ENCODE results near the gene IQCN. TPM values are rescaled to one million over a fixed set of nuclear protein-coding genes. Genes with fewer than 3 reads are reported as not detected.

Gene IQCN
- total RNA-seq, 4 donors from 2014 or later: 0.20 to 0.61 (median 0.39) TPM

DNA sequence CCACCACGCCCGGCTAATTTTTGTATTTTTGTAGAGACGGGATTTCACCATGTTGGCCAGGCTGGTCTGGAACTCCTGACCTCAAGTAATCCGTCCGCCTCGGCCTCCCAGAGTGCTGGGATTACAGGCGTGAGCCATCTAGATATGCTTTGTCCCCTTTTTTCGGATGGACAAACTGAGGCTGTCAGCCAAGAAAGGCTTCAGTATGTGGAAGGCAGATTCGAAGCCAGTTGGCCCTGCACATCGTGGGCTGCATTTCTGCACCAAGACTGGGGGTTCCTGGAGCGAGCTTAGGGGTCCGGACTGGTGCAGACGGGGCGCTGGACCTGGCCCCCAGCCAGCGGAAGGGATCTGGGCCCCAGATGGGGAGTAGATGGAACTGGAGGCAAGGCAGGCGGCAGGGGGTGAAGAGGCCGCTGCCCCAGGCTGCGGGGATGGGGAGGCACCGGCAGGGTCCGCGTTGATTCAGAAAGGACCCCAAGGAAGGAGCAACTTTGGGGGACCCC is 16.8 kb upstream of the IQCN start:
- H3K27me3 ChIP-seq: no peaks in the 10 kb centered on the region
- DNase-seq: no peak

DNA sequence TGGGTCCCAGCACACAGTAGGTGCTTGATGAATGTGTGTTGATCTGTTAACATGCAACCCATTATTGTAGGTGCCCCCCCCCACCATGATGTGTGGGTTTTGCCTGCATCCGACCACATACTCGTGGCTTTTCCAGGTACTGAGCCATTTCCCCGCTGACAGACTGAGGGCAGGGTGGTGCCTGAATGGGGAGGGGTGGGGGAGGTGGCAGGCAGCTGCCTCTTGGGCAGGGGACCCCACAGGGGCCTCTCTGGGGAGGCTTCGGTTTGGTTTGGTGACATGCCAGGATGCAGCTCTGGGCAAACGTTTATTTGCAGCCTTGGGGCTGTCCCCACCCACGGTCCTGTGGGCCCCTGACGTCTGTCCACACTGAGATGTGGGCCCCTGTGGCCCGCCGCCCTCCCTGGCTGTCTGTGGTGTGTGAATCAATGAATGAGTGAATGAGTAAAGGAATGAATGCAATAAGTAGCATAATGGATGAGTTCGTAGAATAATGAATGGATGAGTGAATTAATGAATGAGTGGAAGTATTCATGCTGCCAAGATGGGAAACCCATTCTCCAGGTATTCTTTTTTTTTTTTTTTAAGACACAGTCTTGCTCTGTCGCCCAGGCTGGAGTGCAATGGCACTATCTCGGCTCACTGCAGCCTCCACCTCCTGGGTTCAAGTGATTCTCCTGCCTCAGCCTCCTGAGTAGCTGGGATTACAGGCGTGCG is 16.2 kb upstream of the IQCN start:
- no peaks in the 10 kb centered on the region for H3K27me3 ChIP-seq
- TF ChIP-seq, protein P1, sequence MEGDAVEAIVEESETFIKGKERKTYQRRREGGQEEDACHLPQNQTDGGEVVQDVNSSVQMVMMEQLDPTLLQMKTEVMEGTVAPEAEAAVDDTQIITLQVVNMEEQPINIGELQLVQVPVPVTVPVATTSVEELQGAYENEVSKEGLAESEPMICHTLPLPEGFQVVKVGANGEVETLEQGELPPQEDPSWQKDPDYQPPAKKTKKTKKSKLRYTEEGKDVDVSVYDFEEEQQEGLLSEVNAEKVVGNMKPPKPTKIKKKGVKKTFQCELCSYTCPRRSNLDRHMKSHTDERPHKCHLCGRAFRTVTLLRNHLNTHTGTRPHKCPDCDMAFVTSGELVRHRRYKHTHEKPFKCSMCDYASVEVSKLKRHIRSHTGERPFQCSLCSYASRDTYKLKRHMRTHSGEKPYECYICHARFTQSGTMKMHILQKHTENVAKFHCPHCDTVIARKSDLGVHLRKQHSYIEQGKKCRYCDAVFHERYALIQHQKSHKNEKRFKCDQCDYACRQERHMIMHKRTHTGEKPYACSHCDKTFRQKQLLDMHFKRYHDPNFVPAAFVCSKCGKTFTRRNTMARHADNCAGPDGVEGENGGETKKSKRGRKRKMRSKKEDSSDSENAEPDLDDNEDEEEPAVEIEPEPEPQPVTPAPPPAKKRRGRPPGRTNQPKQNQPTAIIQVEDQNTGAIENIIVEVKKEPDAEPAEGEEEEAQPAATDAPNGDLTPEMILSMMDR (IDR thresholded peaks at IDR 0.05 in 4 of 5, conservative IDR thresholded peaks at IDR 0.05 in 1 of 5): no peak
- TF ChIP-seq POLR2A (IDR thresholded peaks at IDR 0.05): no peak
- no peak for DNase-seq
- H3K36me3 ChIP-seq: no peaks in the 10 kb centered on the region
- no peaks in the 10 kb centered on the region for H3K9me3 ChIP-seq
- H3K27ac ChIP-seq: peak overlapping the region; percentile 86 to 98 (median 93)
- in situ Hi-C loops (cut with MboI; ENCODE audit: low sequenced_read_pairs in 4 of 4): no loop called here
- H3K4me3 ChIP-seq: no peak overlapping the region
- H3K4me1 ChIP-seq: peaks cover 5 to 9% of the 10 kb centered on the region in 2 donors
- no peak for ATAC-seq
- intact Hi-C loops (cut with DNase I; ENCODE audit: low total_unique reads): no loop called here

More for the DNA sequence above, 16.8 kb upstream of the IQCN start:
- intact Hi-C loops (cut with DNase I; ENCODE audit: low total_unique reads): no loop called here
- Histone ChIP-seq H3K36me3 (no peaks in the 10 kb centered on the region), H3K4me3 (peak overlapping the region; percentile 67 to 88 (median 74)), H3K9me3 (no peaks in the 10 kb centered on the region), H3K4me1 (peaks cover 5 to 9% of the 10 kb centered on the region in 2 donors), H3K27ac (peak overlapping the region; percentile 86 to 98 (median 93))
- no peak for ATAC-seq
- TF ChIP-seq POLR2A (IDR thresholded peaks at IDR 0.05): no peak
- TF ChIP-seq, protein P1 (IDR thresholded peaks at IDR 0.05 in 4 of 5, conservative IDR thresholded peaks at IDR 0.05 in 1 of 5): no peak
- in situ Hi-C loops (cut with MboI; ENCODE audit: low sequenced_read_pairs in 4 of 4): no loop called here

DNA sequence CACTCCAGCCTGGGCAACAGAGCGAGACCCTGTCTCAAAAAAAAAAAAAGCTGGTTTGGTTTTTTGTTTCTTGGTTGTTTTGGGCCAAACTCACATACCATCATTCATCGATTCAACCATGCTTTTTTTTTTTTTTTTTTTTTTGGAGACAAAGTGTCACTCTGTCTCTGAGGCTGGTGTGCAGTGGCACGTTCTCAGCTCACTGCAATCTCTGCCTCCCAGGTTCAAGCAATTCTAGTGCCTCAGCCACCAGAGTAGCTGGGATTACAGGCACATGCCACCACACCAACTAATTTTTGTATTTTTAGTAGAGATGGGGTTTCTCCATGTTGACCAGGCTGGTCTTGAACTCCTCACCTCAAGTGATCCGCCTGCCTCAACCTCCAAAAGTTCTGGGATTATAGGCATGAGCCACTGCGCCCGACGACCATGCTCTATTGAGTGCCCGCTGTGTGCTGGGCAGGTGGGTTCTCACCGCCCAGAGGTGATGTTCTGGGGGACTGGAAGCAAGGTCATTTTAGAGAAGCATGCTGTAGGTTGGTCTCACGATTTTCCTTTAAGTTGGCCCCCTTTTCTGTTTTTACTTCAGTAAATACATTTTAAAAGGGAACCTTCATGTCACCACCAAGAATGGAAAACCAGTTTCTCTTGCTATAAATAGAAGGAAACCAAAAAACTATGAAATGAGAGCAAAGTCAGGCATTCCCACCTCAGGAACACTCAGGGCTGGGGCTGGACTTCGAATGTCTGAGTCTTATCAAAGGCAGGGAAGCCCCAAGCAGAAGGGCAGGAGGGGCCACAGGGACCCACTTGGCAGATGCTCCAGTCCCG is 15.4 kb upstream of the IQCN start:
- intact Hi-C loops (cut with DNase I; ENCODE audit: low total_unique reads): no loop called here
- Histone ChIP-seq H3K9me3 (no peaks in the 10 kb centered on the region), H3K36me3 (no peaks in the 10 kb centered on the region), H3K4me3 (no peak overlapping the region), H3K27me3 (no peaks in the 10 kb centered on the region), H3K4me1 (peaks cover 5 to 9% of the 10 kb centered on the region in 2 donors), H3K27ac (peak overlapping the region; percentile 86 to 98 (median 93))
- ATAC-seq: no peak
- in situ Hi-C loops (cut with MboI; ENCODE audit: low sequenced_read_pairs in 4 of 4): no loop called here
- no peak for DNase-seq
- TF ChIP-seq, protein P1 (IDR thresholded peaks at IDR 0.05 in 4 of 5, conservative IDR thresholded peaks at IDR 0.05 in 1 of 5): no peak
- TF ChIP-seq POLR2A (IDR thresholded peaks at IDR 0.05): no peak

DNA sequence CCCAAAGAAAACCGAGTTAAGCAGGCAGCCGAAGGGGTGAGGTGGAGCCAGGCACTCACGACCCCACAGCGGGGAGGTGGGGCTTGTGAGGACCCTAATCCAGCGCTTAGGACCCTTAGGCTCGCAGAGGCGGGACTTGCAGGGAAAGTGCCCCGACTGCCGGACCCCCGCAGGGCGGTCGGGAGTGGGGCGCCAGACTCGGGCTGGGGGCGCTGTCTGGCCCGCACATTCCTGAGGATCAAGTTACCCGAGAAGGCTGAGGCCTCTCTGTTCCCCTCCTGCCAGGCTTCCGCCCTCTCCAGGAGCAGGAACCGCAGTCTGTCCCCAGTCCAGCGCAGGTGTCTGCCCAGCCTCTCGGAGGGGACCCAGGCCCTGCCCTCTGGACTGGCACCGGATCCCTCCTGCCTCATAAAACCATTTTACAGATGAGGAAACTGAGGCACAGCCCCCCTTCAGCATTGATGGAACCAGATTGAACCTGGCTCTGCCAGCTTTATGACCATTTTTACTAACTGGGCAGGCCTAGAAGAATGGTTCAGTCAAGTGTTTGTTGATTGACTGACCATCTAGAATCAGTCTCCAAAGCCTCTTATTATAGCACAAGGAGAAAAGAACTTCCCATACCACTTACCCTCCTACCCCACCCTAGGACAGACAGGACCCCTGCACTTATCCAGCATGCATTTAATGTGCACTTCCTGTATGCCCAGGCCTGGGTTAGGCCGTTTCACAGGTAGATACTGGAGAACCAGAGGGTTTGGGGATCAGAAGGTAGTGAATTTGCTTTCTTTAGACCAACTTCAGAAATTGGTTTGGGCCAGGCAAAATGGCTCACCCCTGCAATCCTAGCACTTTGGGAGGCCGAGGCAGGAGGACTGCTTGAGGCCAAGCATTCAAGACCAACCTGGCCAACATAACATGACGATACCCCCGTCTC is 13.9 kb upstream of the IQCN start:
- H3K36me3 ChIP-seq: no peaks in the 10 kb centered on the region
- no peak overlapping the region for H3K4me3 ChIP-seq
- H3K27ac ChIP-seq: peak overlapping the region in 3 of 4 donors; percentile 16 to 100 (median 28)
- H3K27me3 ChIP-seq: no peaks in the 10 kb centered on the region
- H3K9me3 ChIP-seq: no peaks in the 10 kb centered on the region
- intact Hi-C loops (cut with DNase I; ENCODE audit: low total_unique reads) (no loop called here), in situ Hi-C loops (cut with MboI; ENCODE audit: low sequenced_read_pairs in 4 of 4) (no loop called here)
- ATAC-seq (no peak), DNase-seq (no peak)
- peaks cover 6 to 8% of the 10 kb centered on the region in 2 donors for H3K4me1 ChIP-seq
- TF ChIP-seq, protein P1 (IDR thresholded peaks at IDR 0.05 in 4 of 5, conservative IDR thresholded peaks at IDR 0.05 in 1 of 5): no peak
- no peak for TF ChIP-seq POLR2A (IDR thresholded peaks at IDR 0.05)

Data from gastrocnemius medialis (tissue), 4 donors.